Vagina (tissue), 2 donors: ENCODE results near the gene CD69. TPM values are rescaled to one million over a fixed set of nuclear protein-coding genes. Genes with fewer than 3 reads are reported as not detected.
"Not testable (repeated sequence)": the region's sequence is repeated elsewhere in the genome, so short reads cannot be mapped to it uniquely, and the experiment has no call there.

Experiments used
- DNase-seq, 2 donors: peaks; one replicate each; pipeline ENCODE4 v3.0.0-alpha.2; 2017; ENCODE audit errors: extremely low spot score in 2 of 2
- H3K27ac ChIP-seq: fragments of 200-600 bp; sonication (generic); one replicate; pipeline ENCODE4 v1.5.1; 2019
- H3K27me3 ChIP-seq: fragments of 200-600 bp; sonication (generic); one replicate; pipeline ENCODE4 v1.5.1; 2019
- H3K36me3 ChIP-seq, 2 donors: fragments of 200-600 bp; sonication (generic); one replicate each; pipeline ENCODE4 v1.5.1; 2017 to 2019
- H3K4me1 ChIP-seq: fragments of 200-600 bp; sonication (generic); one replicate; pipeline ENCODE4 v1.5.1; 2019
- H3K4me3 ChIP-seq, 2 donors: fragments of 200-600 bp; sonication (generic); 1 replicate in 1 of 2; 2 replicates in 1 of 2; pipeline ENCODE4 v1.5.1; 2016 to 2019
- H3K9me3 ChIP-seq: fragments of 200-600 bp; sonication (generic); one replicate; pipeline ENCODE4 v1.5.1; 2019
- CTCF ChIP-seq, 3 experiments: fragments of 450-650 bp in 2 of 3; fragments of 200-600 bp in 1 of 3; sonication (generic) in 1 of 3; IDR thresholded peaks; one replicate each; pipeline ENCODE4 v1.5.1; 2017 to 2019; ENCODE audit warnings: antibody characterized with exemption in 3 of 3, mild to moderate bottlenecking in 2 of 3, moderate library complexity in 2 of 3
- POLR2A ChIP-seq, 2 donors: fragments of 450-650 bp; IDR thresholded peaks; one replicate each; pipeline ENCODE4 v1.6.1; 2017; ENCODE audit warnings: antibody characterized with exemption in 2 of 2, mild to moderate bottlenecking in 2 of 2, moderate library complexity in 2 of 2
- POLR2AphosphoS5 ChIP-seq, 2 donors: sonication (generic); formaldehyde crosslinking; IDR thresholded peaks; one replicate each; pipeline ENCODE4 v1.9.0; 2017; ENCODE audit warnings: antibody characterized with exemption in 2 of 2, mild to moderate bottlenecking in 2 of 2, low read depth in 1 of 2; ENCODE audit not compliant: insufficient read depth in 1 of 2
- intact Hi-C: fragments of 100-400 bp; cut with DNase I; formaldehyde crosslinking; loops from one replicate; pipeline ENCODE4 v1.15.1; 2023
- total RNA-seq: library from RNA; depleted of rRNA; stranded (reverse); fragments of >200 nt; gene quantifications from one replicate; pipeline ENCODE4 v1.2.3, GENCODE V29; 2016

The CD69 gene
- total RNA-seq, 1 donor from 2014 or later: 28.5 TPM

DNA sequence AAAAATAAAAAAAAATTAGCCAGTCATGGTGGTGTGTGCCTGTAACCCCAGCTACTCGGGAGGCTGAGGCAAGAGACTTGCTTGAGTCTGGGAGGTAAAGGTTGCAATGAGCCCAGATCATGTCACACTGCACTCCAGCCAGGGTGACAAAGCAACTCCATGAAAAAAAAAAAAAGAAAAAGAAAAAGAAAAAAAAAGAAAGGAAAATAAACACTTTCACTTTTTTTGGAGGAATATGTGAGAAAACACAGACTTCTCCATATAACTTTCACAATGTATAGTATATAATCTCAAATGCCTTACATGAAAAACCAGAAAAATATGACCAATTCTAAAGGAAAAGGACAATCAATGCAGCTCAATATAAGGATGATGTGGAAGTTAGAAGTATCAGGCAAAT is 36.7 kb downstream of the CD69 start:
- H3K4me1 ChIP-seq: peaks cover 10% of the 10 kb centered on the region
- no peak overlapping the region for H3K27ac ChIP-seq
- DNase-seq: no peak
- H3K9me3 ChIP-seq: no peaks in the 10 kb centered on the region
- no peaks in the 10 kb centered on the region for H3K36me3 ChIP-seq
- H3K27me3 ChIP-seq: no peaks in the 10 kb centered on the region
- intact Hi-C loops: no loop called here
- TF ChIP-seq CTCF (IDR thresholded peaks at IDR 0.05) (no peak), POLR2A (IDR thresholded peaks at IDR 0.05) (no peak), POLR2AphosphoS5 (IDR thresholded peaks at IDR 0.05; ENCODE audit: insufficient read depth in 1 of 2, low read depth in 1 of 2) (no peak)
- no peak overlapping the region for H3K4me3 ChIP-seq

GRCh38 chr12:9721394-9722092 is 39.2 kb downstream of the CD69 start:
- intact Hi-C loops: no loop called here
- Histone ChIP-seq H3K9me3 (no peaks in the 10 kb centered on the region), H3K4me1 (peaks cover 10% of the 10 kb centered on the region), H3K36me3 (no peaks in the 10 kb centered on the region), H3K27me3 (no peaks in the 10 kb centered on the region), H3K4me3 (no peak overlapping the region), H3K27ac (no peak overlapping the region)
- no peak for TF ChIP-seq POLR2A (IDR thresholded peaks at IDR 0.05)
- TF ChIP-seq CTCF (IDR thresholded peaks at IDR 0.05): no peak
- no peak for TF ChIP-seq POLR2AphosphoS5 (IDR thresholded peaks at IDR 0.05; ENCODE audit: insufficient read depth in 1 of 2, low read depth in 1 of 2)
- no peak for DNase-seq

GRCh38 chr12:9719790-9720189 is 40.9 kb downstream of the CD69 start:
- no peak for TF ChIP-seq CTCF (IDR thresholded peaks at IDR 0.05)
- TF ChIP-seq POLR2A (IDR thresholded peaks at IDR 0.05): no peak
- no peak for TF ChIP-seq POLR2AphosphoS5 (IDR thresholded peaks at IDR 0.05; ENCODE audit: insufficient read depth in 1 of 2, low read depth in 1 of 2)
- no peak for DNase-seq
- Histone ChIP-seq H3K36me3 (no peaks in the 10 kb centered on the region), H3K4me1 (peaks cover 10% of the 10 kb centered on the region), H3K9me3 (no peaks in the 10 kb centered on the region), H3K27me3 (no peaks in the 10 kb centered on the region), H3K4me3 (no peak overlapping the region), H3K27ac (no peak overlapping the region)
- intact Hi-C loops: no loop called here

GRCh38 chr12:9718968-9719367 is 41.7 kb downstream of the CD69 start:
- peaks cover 10% of the 10 kb centered on the region for H3K4me1 ChIP-seq
- no peak for DNase-seq
- intact Hi-C loops: no loop called here
- H3K9me3 ChIP-seq: no peaks in the 10 kb centered on the region
- H3K27ac ChIP-seq: no peak overlapping the region
- no peak overlapping the region for H3K4me3 ChIP-seq
- no peak for TF ChIP-seq POLR2AphosphoS5 (IDR thresholded peaks at IDR 0.05; ENCODE audit: insufficient read depth in 1 of 2, low read depth in 1 of 2)
- no peak for TF ChIP-seq POLR2A (IDR thresholded peaks at IDR 0.05)
- TF ChIP-seq CTCF (IDR thresholded peaks at IDR 0.05): no peak
- no peaks in the 10 kb centered on the region for H3K36me3 ChIP-seq
- no peaks in the 10 kb centered on the region for H3K27me3 ChIP-seq

- Histone ChIP-seq H3K27ac (no peak overlapping the region), H3K9me3 (no peaks in the 10 kb centered on the region), H3K4me1 (peaks cover 10% of the 10 kb centered on the region), H3K4me3 (no peak overlapping the region), H3K36me3 (no peaks in the 10 kb centered on the region), H3K27me3 (no peaks in the 10 kb centered on the region)
- intact Hi-C loops: no loop called here
- DNase-seq: no peak
- TF ChIP-seq POLR2A (IDR thresholded peaks at IDR 0.05) (no peak), POLR2AphosphoS5 (IDR thresholded peaks at IDR 0.05; ENCODE audit: insufficient read depth in 1 of 2, low read depth in 1 of 2) (no peak), CTCF (IDR thresholded peaks at IDR 0.05) (no peak)
Observed at GRCh38 chr12:9717070-9717925, 43.4 kb downstream of the CD69 start.

GRCh38 chr12:9713032-9713558 is 47.6 kb downstream of the CD69 start:
- intact Hi-C loops, H3K4me3 ChIP-seq, H3K27ac ChIP-seq, DNase-seq, H3K4me1 ChIP-seq, H3K36me3 ChIP-seq, H3K9me3 ChIP-seq, H3K27me3 ChIP-seq: not testable (repeated sequence)
